ENCODE measurements around the gene MYADML2.
A peak's percentile ranks its signal among the peaks of the same experiment; 100 is the strongest.

MYADML2 gene

DNA sequence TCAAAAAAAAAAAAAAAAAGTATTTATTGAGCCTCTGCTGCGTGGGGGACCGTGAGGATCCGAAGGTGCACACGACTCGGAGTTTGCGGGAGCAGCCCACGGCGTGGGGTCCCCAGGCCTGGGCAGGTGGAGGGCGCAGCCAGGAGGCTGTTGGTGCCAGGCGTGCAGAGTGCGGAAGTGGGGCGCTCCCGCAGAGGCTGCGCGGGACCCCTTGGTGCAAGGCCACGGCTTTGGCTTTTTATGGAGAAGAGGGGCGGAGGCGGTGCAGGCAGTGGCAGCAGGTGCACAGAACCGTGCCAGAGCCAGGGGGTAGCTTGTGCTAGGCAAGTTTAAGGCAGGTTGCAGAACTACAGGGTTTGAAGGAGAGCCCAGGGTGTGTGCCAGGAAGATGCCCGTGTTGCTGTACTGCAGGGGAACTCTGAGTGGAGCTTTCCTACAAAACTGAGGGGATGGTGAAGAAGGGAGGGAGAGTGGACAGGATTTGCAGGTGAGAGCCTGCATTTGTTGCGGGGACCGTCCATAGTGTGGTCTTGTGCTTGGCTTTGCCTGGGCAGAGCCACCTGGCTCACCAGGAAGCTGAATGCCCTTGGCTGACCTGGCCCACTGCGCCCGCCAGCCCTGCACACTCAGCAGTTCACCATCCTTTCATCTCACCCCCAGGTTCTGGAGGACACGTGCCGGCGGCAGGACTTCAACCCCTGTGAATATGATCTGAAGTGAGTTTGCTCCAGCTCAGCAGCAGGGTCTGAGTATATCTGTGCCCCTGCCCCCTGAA, 31.7 kb upstream of the MYADML2 start:
- no peak for DNase-seq

- peak; percentile 90 for DNase-seq
Observed at GRCh38 chr17:81977211-81977808, 30.3 kb upstream of the MYADML2 start, which contains the start of gene ASPSCR1. ASPSCR1 (plus strand) TSS chr17:81977629; CDS start chr17:81977647, 18 bp downstream.

DNA sequence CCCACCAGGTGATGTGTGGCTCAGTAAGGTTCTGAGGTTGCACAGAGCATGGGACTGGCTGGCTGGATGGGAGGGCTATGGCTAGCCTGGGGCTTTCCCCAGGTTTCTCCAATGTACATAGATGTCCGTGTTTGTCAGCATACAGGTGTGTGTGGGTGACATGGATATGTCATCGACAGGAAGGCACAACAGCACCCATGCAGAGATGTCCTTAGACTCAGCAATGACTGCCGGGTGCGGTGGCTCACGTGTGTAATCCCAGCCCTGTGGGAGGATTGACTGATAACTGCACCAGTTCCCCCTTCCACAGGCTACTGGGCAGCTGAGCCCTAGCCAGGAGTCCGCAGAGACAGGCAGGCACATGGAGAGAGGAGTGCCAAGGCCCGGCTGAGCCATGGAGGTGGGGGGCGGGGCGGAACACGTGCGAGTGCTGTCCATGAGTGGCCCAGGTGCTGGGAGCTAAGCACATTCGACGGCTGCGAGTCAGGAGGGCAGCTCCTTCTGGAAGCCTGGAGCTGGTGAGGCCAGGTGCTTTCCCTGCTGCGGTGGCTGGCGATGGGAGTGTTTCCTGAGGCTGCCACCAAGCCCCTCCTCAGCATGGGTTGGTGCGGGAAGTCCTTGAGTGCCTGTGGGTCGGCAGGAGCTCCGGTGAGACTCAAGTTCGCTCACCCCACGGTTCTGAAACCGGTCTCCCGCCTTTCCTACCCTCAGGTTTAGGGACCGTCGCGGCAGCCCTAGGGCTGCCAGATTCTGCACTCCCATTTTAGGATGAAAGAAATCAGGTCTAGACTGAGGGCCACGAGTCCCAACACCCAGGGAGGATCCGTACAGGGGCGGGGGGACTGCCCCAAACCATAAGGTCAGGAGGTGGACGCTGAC, 29.5 kb upstream of the MYADML2 start:
- no peak for DNase-seq

DNA sequence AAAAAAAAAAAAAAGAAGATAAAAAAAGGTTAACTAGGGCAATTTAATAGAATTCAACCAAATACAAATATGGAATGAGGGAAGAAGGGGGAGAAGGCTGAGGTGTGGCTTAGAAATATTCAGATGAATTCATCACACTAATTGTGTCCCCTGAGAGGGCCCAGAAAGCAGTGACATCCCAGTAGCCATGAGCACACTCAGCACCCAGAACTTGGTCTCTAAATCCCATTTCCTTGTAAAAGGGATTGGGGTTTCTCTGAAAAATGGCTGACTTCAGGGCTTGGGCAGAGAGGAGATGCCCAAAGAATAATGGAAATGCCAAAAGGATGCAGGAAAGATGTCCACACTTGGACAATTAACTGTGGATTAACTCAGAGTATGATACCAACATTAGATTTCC, 26.4 kb upstream of the MYADML2 start:
- no peak for DNase-seq

- no peak for DNase-seq
Observed at GRCh38 chr17:81968850-81969812, 22.1 kb upstream of the MYADML2 start.

DNA sequence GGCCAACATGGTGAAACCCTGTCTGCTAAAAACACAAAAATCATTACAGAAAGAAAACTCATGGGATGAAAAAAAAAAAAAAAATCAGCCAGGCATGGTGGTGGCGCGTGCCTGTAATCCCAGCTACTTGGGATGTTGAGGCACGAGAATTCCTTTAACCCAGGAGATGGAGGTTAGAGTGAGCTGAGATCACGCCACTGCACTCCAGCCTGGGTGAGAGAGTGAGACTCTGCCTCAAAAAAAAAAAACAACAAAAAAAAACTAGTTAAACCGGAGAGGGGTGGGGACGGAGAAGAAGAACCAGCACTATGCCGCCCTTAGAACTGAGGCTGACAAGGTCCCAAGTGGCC, 21.3 kb upstream of the MYADML2 start:
- DNase-seq: no peak

DNA sequence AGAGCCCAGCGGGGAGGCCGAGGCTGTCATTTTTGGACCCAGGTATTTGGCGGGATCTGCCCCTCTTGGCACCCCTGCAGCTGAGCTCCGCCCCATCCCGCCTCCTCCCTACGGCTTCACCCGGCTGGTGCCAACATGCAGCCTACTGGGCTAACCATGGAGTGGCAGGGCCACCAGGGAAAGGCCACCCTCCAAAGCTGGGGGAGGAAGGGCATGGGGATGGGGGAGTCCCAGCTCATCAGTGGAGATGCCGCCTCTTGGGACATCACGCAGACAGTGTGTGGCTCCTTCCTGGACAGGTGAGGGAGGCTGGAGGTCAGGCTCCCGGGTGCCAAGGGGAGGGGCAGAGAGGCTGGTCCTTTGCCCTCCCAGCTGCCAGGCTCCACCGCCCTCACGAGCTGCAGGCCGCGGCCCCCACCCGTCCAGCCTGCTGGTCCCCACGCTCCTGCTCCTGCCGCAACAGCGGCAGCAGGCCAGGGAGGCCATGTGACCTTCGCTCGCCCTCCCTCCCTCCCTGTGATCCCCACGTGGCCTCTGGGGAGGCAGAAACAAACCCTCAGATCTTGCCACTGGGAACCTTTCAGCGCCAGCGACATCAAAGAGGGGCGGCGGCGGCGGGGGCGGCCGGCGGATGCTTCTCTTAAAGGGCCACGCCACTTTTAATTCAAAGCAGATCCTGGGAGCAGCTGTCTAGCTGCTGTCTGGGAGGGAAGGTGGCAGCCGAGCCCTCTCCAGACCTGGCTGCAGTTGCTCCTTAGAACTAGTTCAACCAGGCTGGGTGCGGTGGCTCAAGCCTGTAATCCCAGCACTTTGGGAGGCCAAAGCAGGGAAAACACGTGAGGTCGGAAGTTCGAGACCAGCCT, 20.7 kb upstream of the MYADML2 start:
- DNase-seq: peak; percentile 82

- DNase-seq: no peak
Observed at GRCh38 chr17:81967244-81967532, 20.2 kb upstream of the MYADML2 start.

GRCh38 chr17:81966343-81967243, 19.6 kb upstream of the MYADML2 start:
- DNase-seq: no peak

DNA sequence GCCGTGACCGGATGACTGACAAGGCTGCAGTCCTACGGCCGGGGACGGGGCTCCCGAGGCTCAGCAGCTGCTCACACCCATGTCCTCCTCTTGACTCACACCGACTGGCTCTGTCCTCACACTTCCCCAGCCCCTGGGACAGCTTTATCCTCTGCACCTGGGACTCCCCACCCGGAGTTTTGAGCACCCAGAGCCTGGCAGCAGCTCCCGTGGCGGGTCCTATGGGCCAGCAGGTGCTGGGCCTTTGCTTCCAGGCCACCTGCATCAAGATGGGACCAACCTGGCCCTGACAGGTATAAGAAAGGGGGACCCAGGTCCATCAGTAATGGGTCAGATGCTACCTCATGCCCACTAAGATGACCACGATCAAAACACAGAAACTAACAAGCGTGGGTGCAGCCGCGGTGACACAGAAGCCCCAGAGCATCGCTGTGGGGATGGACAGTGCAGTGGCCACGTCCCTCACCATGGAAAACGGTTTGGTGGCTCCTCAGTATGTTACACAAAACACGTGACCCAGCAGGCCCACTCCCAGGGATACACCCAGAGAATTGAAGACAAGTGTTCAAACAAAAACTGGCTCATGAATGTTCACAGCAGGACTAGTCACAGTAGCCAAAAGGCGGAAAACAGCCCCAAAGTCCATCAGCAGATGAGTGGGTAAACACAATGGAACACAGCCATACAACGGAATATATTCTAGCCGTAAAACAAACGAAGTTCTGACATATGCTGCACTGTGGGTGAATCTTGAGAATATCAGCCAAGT, 17.2 kb upstream of the MYADML2 start:
- DNase-seq: no peak

- DNase-seq: no peak
Observed at GRCh38 chr17:81962499-81963441, 15.7 kb upstream of the MYADML2 start.

GRCh38 chr17:81961521-81962498, 14.8 kb upstream of the MYADML2 start:
- DNase-seq: no peak

- no peak for DNase-seq
Observed at GRCh38 chr17:81961087-81961511, 14.1 kb upstream of the MYADML2 start, which contains the start of gene NOTUM. NOTUM (minus strand) TSS chr17:81961187; CDS start chr17:81960909, 278 bp downstream.

DNA sequence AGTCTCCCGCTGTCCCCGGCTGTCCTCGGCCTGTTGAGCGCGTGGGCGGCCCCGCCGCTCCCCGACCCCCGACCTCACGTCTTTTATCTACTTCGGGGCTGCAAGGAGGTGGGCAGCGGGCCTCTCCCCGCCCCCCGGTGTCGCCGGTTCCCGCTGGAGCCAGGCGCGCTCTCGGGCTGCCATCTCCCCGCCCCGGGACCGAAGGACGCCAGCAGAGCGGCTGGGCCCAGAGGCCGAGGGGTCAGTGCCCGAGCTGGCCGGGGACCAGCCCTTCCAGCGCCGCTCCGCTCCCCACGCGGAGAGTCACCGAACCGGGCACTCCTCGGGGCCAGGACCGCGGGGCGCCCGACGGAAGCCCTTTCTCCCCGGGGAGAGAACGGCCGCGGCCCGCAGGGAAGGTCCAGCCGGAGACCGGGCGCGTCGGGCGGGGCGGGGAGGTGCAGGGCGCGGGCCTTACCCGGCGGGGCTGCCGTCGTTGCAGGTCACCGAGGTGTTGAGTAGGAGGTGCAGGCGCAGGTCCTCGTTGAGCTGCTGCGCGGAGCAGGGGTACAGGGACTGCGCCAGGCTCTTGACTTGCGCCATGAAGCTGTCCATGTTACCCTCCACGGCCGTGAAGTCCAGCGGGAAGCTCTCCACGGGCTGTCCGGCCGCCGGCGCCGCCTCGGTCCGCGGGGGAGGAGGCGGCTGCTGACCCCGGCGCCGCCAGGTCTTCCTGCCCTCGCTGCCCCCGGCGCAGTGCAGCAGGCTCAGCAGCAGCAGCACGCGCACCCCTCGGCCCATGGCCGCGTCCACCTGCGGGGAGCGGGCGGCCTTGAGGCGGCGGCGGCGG, 13.3 kb upstream of the MYADML2 start:
- no peak for DNase-seq

GRCh38 chr17:81959362-81960129, 12.5 kb upstream of the MYADML2 start:
- peak; percentile 82 for DNase-seq
